HG03432 (cell line): ENCODE measurements around the gene CDC5L.

Source experiments
- ATAC-seq: cut with Tn5 transposase; IDR thresholded peaks from one replicate; pipeline ENCODE4 v1.9.1; 2021; ENCODE audit warnings: mild to moderate bottlenecking, moderate library complexity; ENCODE audit not compliant: unreplicated experiment

CDC5L gene

DNA sequence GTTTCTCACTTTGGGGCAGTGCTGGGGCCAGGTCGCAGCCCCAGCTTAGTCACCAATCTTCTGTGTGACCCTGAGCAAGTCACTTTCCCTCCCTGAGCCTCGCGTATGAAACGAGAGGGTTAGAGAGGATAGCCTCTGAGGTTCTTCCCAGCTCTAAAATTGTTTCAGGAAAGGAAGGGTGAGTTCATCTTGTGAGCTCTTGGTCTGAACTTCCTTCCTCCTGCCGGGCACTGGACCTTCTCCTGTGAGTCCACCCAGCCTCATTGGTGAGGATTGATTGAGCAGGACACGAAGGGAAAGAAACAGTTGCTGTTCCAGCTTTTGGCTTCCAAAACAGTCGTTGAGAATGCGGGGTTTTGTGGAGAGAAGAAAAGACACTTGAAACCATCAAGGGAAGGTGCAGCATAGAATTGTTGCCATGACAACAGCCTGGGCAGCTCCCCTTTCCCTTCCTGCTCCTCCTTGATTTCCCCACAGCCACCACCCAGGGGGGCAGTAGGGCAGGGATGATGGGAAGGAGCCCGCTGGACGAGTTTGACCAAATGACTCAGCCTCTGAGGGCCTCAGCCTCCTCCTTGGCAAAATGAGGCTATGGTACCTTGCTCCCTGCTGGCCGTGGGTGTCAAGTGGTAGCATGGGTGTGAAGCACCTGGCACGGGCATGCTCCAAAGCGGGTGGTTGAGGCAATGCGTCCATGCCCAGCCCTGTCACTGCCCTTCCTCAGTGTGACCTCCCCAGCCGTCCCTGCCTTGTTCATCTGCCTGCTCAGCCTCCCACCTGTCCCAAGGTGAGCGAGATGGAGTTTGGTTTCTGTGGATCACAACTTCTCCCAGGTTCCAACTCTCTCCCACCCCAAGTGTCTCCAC is 107.8 kb downstream of the CDC5L start:
- ATAC-seq: no peak

DNA sequence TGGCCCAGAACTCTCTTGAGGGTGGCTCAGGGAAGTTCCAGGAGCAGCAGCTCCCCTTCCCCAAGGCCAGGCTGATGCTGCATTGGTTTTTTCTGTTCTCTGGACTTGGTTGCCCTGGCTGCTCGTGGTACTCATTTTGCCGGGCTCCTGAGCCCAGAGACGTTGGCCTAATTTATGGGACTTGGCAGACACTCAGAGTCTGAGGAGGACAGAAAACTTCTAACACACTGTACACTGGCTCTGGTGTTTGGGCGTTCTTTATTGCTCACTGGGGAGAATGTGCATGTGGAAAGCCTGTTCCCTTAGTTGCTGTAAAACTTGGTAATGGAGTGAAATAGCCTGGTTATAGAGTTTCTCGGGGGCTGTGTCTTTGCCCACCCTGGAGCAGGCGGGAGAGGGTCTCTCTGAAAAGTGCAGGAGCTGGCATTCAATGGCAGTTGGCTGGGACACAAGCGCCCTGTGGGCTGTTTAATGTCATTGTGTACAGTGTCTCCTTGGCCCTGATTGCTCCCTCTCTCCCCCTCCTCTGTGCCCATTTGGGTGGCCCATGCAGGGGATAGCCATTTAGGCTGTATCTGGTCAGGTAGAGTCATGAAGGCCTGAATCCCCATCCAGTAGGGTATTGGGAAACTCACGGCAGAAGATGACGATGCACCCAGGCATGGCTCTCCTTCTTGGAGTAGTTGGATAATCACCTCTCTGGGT is 109.3 kb downstream of the CDC5L start:
- no peak for ATAC-seq

DNA sequence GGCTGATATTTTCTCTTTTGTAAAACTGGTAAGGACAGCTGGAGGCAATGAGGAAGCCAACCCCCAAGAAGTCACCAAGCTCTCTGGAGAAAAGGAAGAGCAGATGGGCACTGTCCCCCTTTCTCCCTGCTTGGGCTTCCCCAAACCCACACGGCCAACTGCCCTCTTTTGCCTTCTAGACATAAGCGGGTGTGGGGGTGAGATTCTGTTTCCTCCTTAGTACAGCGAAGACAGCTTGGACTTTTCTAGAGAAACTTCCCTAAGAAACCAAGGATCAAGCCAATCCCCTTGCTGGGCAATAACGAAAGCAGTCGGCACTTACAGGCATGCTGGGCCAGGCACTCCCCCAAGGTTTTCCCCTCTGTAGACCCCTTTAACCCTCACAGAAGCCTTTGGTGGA is 110.3 kb downstream of the CDC5L start:
- ATAC-seq: no peak

DNA sequence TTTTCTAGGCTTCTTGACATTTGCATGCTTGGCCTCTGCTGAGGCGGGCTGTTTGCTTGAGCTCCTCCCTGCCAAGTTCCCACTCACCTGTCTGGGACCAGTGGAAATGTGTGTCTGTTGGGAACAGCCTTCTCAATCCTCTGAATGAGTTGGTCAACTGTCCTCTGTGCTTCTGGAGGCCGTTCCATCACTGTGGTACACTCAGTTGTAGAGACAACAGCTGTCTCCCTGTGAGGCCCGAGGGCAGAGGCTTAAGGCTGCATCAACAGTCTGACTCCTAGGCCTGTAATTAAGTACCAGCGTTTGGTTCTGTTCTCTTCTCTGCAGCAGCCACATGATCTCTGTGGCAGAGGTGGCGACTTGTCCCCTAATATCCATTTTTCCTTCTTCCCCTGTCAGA is 110.9 kb downstream of the CDC5L start:
- no peak for ATAC-seq

DNA sequence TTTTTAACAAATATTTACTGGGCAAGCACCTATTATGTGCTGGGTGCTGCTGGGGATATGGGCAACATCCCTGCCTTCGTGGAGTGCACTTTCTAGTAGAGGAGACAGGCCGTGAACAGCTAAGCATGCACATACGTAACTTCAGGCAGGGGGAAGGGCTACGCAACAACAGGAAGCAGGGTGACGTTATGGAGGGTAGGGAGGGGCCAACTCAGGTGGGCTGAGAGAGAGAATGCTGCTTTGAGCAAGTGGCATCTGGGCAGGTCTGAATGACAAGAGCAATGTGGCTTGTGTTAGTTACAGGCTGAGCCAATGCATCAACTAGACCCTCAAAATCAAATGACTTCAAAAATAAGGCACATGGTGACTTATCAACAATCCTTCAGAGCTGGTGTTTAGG is 112.1 kb downstream of the CDC5L start:
- no peak for ATAC-seq
